IMR-90 (cell line): ENCODE data around the gene ADCY5. TPM values are rescaled to one million over a fixed set of nuclear protein-coding genes. Genes with fewer than 3 reads are reported as not detected.

ENCODE experiments used
- ATAC-seq: fragments of 200-7000 bp; cut with Tn5 transposase; 2 replicates; pipeline ENCODE4 v1.9.1; 2020; ENCODE audit warnings: low read depth, mild to moderate bottlenecking, moderate library complexity
- BruUV-seq: library from RNA; stranded (reverse); fragments of 400-500 nt; replicated peaks from 2 replicates; lab custom pipeline; 2021; lab: Mats Ljungman, UMichigan
- CTCF ChIA-PET: fragments of 300-600 bp; formaldehyde crosslinking; extraction: SDS; loops from one replicate; lab custom pipeline; 2021; ENCODE audit warnings: antibody characterized with exemption; lab: Yijun Ruan, JAX
- POLR2A ChIA-PET: fragments of 300-600 bp; sonication (Branson Sonifier 250); formaldehyde crosslinking; loops from one replicate; lab custom pipeline; 2022; ENCODE audit warnings: antibody characterized with exemption; ENCODE audit not compliant: unreplicated experiment; lab: Charles Lee
- DNase-seq: peaks from one replicate; pipeline ENCODE4 v3.0.0; 2013
- H2AFZ ChIP-seq: replicated peaks from 2 replicates; pipeline ENCODE3; 2013; ENCODE audit warnings: low read length, mild to moderate bottlenecking; ENCODE audit not compliant: poor library complexity
- H2AK5ac ChIP-seq: 2 replicates; pipeline ENCODE4 v1.6.1; 2013; ENCODE audit warnings: low read depth, low read length, inconsistent platforms
- H2AK9ac ChIP-seq: replicated peaks from 2 replicates; pipeline ENCODE3; 2013; ENCODE audit warnings: mild to moderate bottlenecking, low read depth, low read length, moderate library complexity; ENCODE audit not compliant: poor library complexity
- H2BK120ac ChIP-seq: 2 replicates; pipeline ENCODE4 v1.6.1; 2013; ENCODE audit warnings: low read depth, low read length, inconsistent platforms
- H2BK15ac ChIP-seq: 3 replicates; pipeline ENCODE4 v1.6.1; 2013; ENCODE audit warnings: low read depth, low read length, inconsistent platforms
- H2BK20ac ChIP-seq: 2 replicates; pipeline ENCODE4 v1.6.1; 2013; ENCODE audit warnings: low read depth, mild to moderate bottlenecking, inconsistent platforms, low read length, moderate library complexity
- H2BK5ac ChIP-seq: 2 replicates; pipeline ENCODE4 v1.6.1; 2013; ENCODE audit warnings: mild to moderate bottlenecking, low read depth, low read length, inconsistent platforms; ENCODE audit not compliant: poor library complexity, severe bottlenecking
- H3K14ac ChIP-seq: replicated peaks from 2 replicates; pipeline ENCODE4 v1.6.1; 2013; ENCODE audit warnings: low read depth, low read length, inconsistent platforms
- H3K18ac ChIP-seq: 2 replicates; pipeline ENCODE4 v1.6.1; 2013; ENCODE audit warnings: low read depth, low read length, control low read depth
- H3K23ac ChIP-seq: 2 replicates; pipeline ENCODE4 v1.6.1; 2013; ENCODE audit warnings: low read depth, low read length, inconsistent platforms
- H3K27ac ChIP-seq: 2 replicates; pipeline ENCODE4 v1.5.1; 2013; ENCODE audit warnings: mild to moderate bottlenecking, control low read depth, low read length; ENCODE audit not compliant: insufficient read depth
- H3K27me3 ChIP-seq: 2 replicates; pipeline ENCODE4 v1.6.1; 2013; ENCODE audit warnings: low read length; ENCODE audit not compliant: control insufficient read depth, insufficient read depth
- H3K36me3 ChIP-seq: 2 replicates; pipeline ENCODE4 v1.6.1; 2013; ENCODE audit warnings: low read length, mixed read lengths; ENCODE audit not compliant: control insufficient read depth, insufficient read depth
- H3K4ac ChIP-seq: 2 replicates; pipeline ENCODE4 v1.6.1; 2013; ENCODE audit warnings: low read depth, low read length, inconsistent platforms
- H3K4me1 ChIP-seq: 2 replicates; pipeline ENCODE4 v1.6.1; 2013; ENCODE audit warnings: low read length, mixed read lengths; ENCODE audit not compliant: control insufficient read depth, insufficient read depth
- H3K4me2 ChIP-seq: 2 replicates; pipeline ENCODE4 v1.6.1; 2013; ENCODE audit warnings: low read depth, mild to moderate bottlenecking, control low read depth, low read length, moderate library complexity
- H3K4me3 ChIP-seq: 2 replicates; pipeline ENCODE4 v1.5.1; 2013; ENCODE audit warnings: low read depth, mild to moderate bottlenecking, control low read depth, low read length, moderate library complexity; ENCODE audit not compliant: insufficient read depth
- H3K56ac ChIP-seq: 2 replicates; pipeline ENCODE4 v1.6.1; 2013; ENCODE audit warnings: low read length, inconsistent platforms; ENCODE audit not compliant: insufficient read depth; ENCODE audit errors: extremely low read depth
- H3K79me1 ChIP-seq, 2 experiments: 2 replicates each; pipeline ENCODE4 v1.6.1; 2013; ENCODE audit warnings: low read length in 2 of 2, inconsistent platforms in 1 of 2, low read depth in 1 of 2
- H3K9ac ChIP-seq: 2 replicates; pipeline ENCODE4 v1.6.1; 2013; ENCODE audit warnings: low read depth, low read length, control low read depth
- H3K9me1 ChIP-seq: 2 replicates; pipeline ENCODE4 v1.6.1; 2013; ENCODE audit warnings: low read length, inconsistent platforms; ENCODE audit not compliant: insufficient read depth
- H3K9me3 ChIP-seq: 2 replicates; pipeline ENCODE4 v1.6.1; 2013; ENCODE audit warnings: low read length; ENCODE audit not compliant: control insufficient read depth, insufficient read depth
- H4K20me1 ChIP-seq: 2 replicates; pipeline ENCODE4 v1.6.1; 2013; ENCODE audit warnings: low read length, inconsistent platforms; ENCODE audit not compliant: insufficient read depth
- H4K5ac ChIP-seq: 2 replicates; pipeline ENCODE4 v1.6.1; 2013; ENCODE audit warnings: mild to moderate bottlenecking, low read depth, low read length, control low read depth
- H4K8ac ChIP-seq, 2 experiments: 2 replicates each; pipeline ENCODE4 v1.6.1; 2013; ENCODE audit warnings: low read depth in 2 of 2, low read length in 2 of 2, control low read depth in 1 of 2, inconsistent platforms in 1 of 2
- H4K91ac ChIP-seq: 2 replicates; pipeline ENCODE4 v1.6.1; 2013; ENCODE audit warnings: low read depth, low read length, inconsistent platforms; ENCODE audit not compliant: insufficient read depth
- BHLHE40 ChIP-seq: fragments of 150-350 bp; IDR thresholded peaks from 2 replicates; pipeline ENCODE4 v1.6.1; 2016; ENCODE audit warnings: mild to moderate bottlenecking, low read depth, low read length
- CEBPB ChIP-seq: IDR thresholded peaks from 2 replicates; pipeline ENCODE4 v1.6.1; 2012; ENCODE audit warnings: low read depth, low read length, improper control_type of control experiment
- CHD1 ChIP-seq: IDR thresholded peaks from 2 replicates; pipeline ENCODE4 v1.6.1; 2012; ENCODE audit warnings: low read depth, low read length, improper control_type of control experiment
- MAFK ChIP-seq: IDR thresholded peaks from 2 replicates; pipeline ENCODE4 v1.6.1; 2012; ENCODE audit warnings: low read depth, low read length, improper control_type of control experiment
- MXI1 ChIP-seq: IDR thresholded peaks from 2 replicates; pipeline ENCODE4 v1.6.1; 2012; ENCODE audit warnings: low read depth, mild to moderate bottlenecking, low read length, moderate library complexity, borderline replicate concordance
- NFE2L2 ChIP-seq: fragments of 150-350 bp; IDR thresholded peaks from 2 replicates; pipeline ENCODE4 v1.6.1; 2016; ENCODE audit warnings: low read depth, mild to moderate bottlenecking, low read length
- POLR2A ChIP-seq: IDR thresholded peaks from 2 replicates; pipeline ENCODE4 v1.6.1; 2012; ENCODE audit warnings: mild to moderate bottlenecking, low read depth, low read length
- RAD21 ChIP-seq: IDR thresholded peaks from 2 replicates; pipeline ENCODE4 v1.6.1; 2012; ENCODE audit warnings: low read length, improper control_type of control experiment
- RCOR1 ChIP-seq: IDR thresholded peaks from 2 replicates; pipeline ENCODE4 v1.6.1; 2012; ENCODE audit warnings: mild to moderate bottlenecking, low read length, improper control_type of control experiment; ENCODE audit not compliant: insufficient replicate concordance
- RFX5 ChIP-seq: IDR thresholded peaks from 2 replicates; pipeline ENCODE4 v1.8.0; 2012; ENCODE audit warnings: low read depth, mild to moderate bottlenecking, low read length, moderate library complexity
- SMC3 ChIP-seq: fragments of 150-350 bp; IDR thresholded peaks from 2 replicates; pipeline ENCODE4 v1.6.1; 2016; ENCODE audit warnings: low read depth, mild to moderate bottlenecking, antibody characterized with exemption, low read length, moderate library complexity
- WGBS, 2 experiments: methylation state at CpG; one replicate each; pipeline versions ENCODE4 v1.1.5 to v1.1.7; 2013; ENCODE audit warnings: missing lambda C conversion rate in 2 of 2; ENCODE audit not compliant: insufficient read length in 1 of 2; ENCODE audit errors: extremely low coverage in 2 of 2; 5-methylcytosine and 5-hydroxymethylcytosine counted together
- dilution Hi-C: fragments of 300-500 bp; cut with HindIII; formaldehyde crosslinking; loops from one replicate; pipeline ENCODE4 v1.14.3; 2018; ENCODE audit warnings: low sequenced_read_pairs; ENCODE audit not compliant: unreplicated experiment
- in situ Hi-C: fragments of 300-500 bp; cut with MboI; formaldehyde crosslinking; loops from 3 replicates; pipeline ENCODE4 v1.14.3; 2019; ENCODE audit warnings: low sequenced_read_pairs, inconsistent platforms, mixed read lengths
- intact Hi-C: fragments of 100-400 bp; cut with micrococcal nuclease; formaldehyde crosslinking; loops from 2 replicates; pipeline ENCODE4 v1.10.0; 2022
- polyA plus RNA-seq, 3 experiments: library from polyadenylated mRNA; depleted of rRNA; stranded (reverse); fragments of >200 nt; gene quantifications; 2 replicates each; pipeline ENCODE4 v1.2.3, GENCODE V29; 2012; ENCODE audit warnings: low replicate concordance in 1 of 3
- total RNA-seq: library from RNA; depleted of rRNA; stranded (reverse); fragments of >200 nt; gene quantifications from 2 replicates; pipeline ENCODE4 v1.2.3, GENCODE V29; 2012
- TF ChIP-seq, protein P1 (sequence below): fragments of 150-350 bp; IDR thresholded peaks from 2 replicates; pipeline ENCODE4 v1.6.1; 2016; ENCODE audit warnings: low read depth, mild to moderate bottlenecking, low read length, moderate library complexity, borderline replicate concordance
- TF ChIP-seq, protein P2 (sequence below): conservative IDR thresholded peaks from 2 replicates; pipeline ENCODE4 v1.5.1; 2012; ENCODE audit warnings: mild to moderate bottlenecking, low read depth, low read length, improper control_type of control experiment

The ADCY5 gene
- total and polyA plus RNA-seq, 2 of the 4 experiments (the other 2 are of a cell fraction): 0.14 to 0.18 TPM

DNA sequence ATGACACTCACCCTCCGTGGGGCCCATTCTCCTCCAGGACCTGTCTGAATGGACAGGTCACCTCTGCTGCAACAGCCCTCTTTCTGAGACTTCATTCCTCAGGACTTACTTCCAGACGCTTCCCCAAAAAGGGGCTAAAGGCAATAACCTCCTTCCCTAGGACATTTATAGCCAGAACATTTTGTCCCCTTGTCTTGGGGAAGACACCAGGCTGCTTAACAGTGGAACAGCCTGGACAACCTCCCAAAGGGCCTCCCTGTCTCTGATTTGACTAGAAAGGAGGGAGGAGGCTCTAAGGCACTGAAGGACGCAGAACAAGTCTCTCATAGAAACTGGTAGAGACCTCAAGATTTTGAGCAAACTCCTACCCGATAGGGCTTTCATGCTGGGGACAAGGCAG is 32.7 kb downstream of the ADCY5 start:
- no peaks in the 10 kb centered on the region for H3K36me3 ChIP-seq
- no peak overlapping the region for H2BK5ac ChIP-seq
- H2AK5ac ChIP-seq: no peak overlapping the region
- H3K9me3 ChIP-seq: no peaks in the 10 kb centered on the region
- no peak overlapping the region for H3K27ac ChIP-seq
- CTCF ChIA-PET: no interaction called here
- dilution Hi-C loops (no loop called here), intact Hi-C loops (no loop called here), in situ Hi-C loops (no loop called here)
- no peak for TF ChIP-seq RCOR1
- no peak for TF ChIP-seq RAD21
- TF ChIP-seq, protein P1, sequence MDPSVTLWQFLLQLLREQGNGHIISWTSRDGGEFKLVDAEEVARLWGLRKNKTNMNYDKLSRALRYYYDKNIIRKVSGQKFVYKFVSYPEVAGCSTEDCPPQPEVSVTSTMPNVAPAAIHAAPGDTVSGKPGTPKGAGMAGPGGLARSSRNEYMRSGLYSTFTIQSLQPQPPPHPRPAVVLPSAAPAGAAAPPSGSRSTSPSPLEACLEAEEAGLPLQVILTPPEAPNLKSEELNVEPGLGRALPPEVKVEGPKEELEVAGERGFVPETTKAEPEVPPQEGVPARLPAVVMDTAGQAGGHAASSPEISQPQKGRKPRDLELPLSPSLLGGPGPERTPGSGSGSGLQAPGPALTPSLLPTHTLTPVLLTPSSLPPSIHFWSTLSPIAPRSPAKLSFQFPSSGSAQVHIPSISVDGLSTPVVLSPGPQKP: no peak
- TF ChIP-seq BHLHE40: no peak
- no peak for TF ChIP-seq SMC3
- TF ChIP-seq CEBPB: no peak
- TF ChIP-seq NFE2L2: no peak
- TF ChIP-seq MAFK: no peak
- TF ChIP-seq, protein P2, sequence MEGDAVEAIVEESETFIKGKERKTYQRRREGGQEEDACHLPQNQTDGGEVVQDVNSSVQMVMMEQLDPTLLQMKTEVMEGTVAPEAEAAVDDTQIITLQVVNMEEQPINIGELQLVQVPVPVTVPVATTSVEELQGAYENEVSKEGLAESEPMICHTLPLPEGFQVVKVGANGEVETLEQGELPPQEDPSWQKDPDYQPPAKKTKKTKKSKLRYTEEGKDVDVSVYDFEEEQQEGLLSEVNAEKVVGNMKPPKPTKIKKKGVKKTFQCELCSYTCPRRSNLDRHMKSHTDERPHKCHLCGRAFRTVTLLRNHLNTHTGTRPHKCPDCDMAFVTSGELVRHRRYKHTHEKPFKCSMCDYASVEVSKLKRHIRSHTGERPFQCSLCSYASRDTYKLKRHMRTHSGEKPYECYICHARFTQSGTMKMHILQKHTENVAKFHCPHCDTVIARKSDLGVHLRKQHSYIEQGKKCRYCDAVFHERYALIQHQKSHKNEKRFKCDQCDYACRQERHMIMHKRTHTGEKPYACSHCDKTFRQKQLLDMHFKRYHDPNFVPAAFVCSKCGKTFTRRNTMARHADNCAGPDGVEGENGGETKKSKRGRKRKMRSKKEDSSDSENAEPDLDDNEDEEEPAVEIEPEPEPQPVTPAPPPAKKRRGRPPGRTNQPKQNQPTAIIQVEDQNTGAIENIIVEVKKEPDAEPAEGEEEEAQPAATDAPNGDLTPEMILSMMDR: no peak
- no peak for TF ChIP-seq MXI1
- TF ChIP-seq RFX5: no peak
- TF ChIP-seq CHD1: no peak
- no peak for TF ChIP-seq POLR2A
- no peak overlapping the region for H4K91ac ChIP-seq
- BruUV-seq: no TSS peak
- no peak overlapping the region for H3K4me3 ChIP-seq
- H3K4me2 ChIP-seq: no peak overlapping the region
- no peak overlapping the region for H3K56ac ChIP-seq
- H3K4ac ChIP-seq: no peak overlapping the region
- no peak overlapping the region for H2BK15ac ChIP-seq
- no peak overlapping the region for H3K9ac ChIP-seq
- H3K79me1 ChIP-seq: no peaks in the 10 kb centered on the region
- no peak for DNase-seq
- H4K5ac ChIP-seq: no peak overlapping the region
- H4K20me1 ChIP-seq: no peaks in the 10 kb centered on the region; the same call in 1 of the 2 replicates
- no peaks in the 10 kb centered on the region for H3K4me1 ChIP-seq
- H3K14ac ChIP-seq: no peak overlapping the region
- H3K9me1 ChIP-seq: no peaks in the 10 kb centered on the region
- POLR2A ChIA-PET: no interaction called here
- no peak overlapping the region for H2AK9ac ChIP-seq
- no peak overlapping the region for H2BK120ac ChIP-seq
- no peak overlapping the region for H2BK20ac ChIP-seq
- H4K8ac ChIP-seq: no peak overlapping the region
- ATAC-seq: no peak
- no peak overlapping the region for H3K23ac ChIP-seq
- H2AFZ ChIP-seq: no peak overlapping the region
- WGBS, 2 experiments: no CpG with 5 or more reads among the region's 4 CpGs
- no peak overlapping the region for H3K18ac ChIP-seq
- H3K27me3 ChIP-seq: peaks cover 73% of the 10 kb centered on the region
